A549 treated with GW870086 at 1 μM for 4 hours (cell line): ENCODE measurements around the gene PSMD2. TPM values are rescaled to one million over a fixed set of nuclear protein-coding genes. Genes with fewer than 3 reads are reported as not detected.

Experiments
- total RNA-seq: library from RNA; stranded (reverse); fragments of 200-300 nt; extraction: Qiagen RNA extraction; gene quantifications from 5 replicates; pipeline ENCODE4 v1.2.3, GENCODE V29; 2022; ENCODE audit warnings: low read depth

PSMD2 gene
- total RNA-seq: 281 to 370 TPM (median 301 TPM) in 5 replicates

GRCh38 chr3:184298759-184299487 is at the start of gene PSMD2:
Gene PSMD2, plus strand, starts transcription at chr3:184299241. Its CDS starts 26 bp downstream, at chr3:184299267.

GRCh38 chr3:184249412-184250166 is 49.5 kb upstream of the PSMD2 start, which contains the start of gene EEF1AKMT4:
Gene EEF1AKMT4, plus strand, starts transcription at chr3:184249672. Its CDS starts 23 bp downstream, at chr3:184249695.

GRCh38 chr3:184261270-184261853 is 37.7 kb upstream of the PSMD2 start, which contains the start of gene CAMK2N2:
Gene CAMK2N2, minus strand, starts transcription at chr3:184261553. Its CDS starts 268 bp downstream, at chr3:184261285.

GRCh38 chr3:184275961-184276910 is 22.8 kb upstream of the PSMD2 start, which contains the start of gene ECE2:
Gene ECE2, plus strand, starts transcription at chr3:184276022. Its CDS starts 132 bp downstream, at chr3:184276154.

GRCh38 chr3:184314363-184314699 is 15.3 kb downstream of the PSMD2 start, which contains the start of gene EIF4G1:
Gene EIF4G1, plus strand, starts transcription at chr3:184314606. Its CDS starts 1,191 bp downstream, at chr3:184315797.

GRCh38 chr3:184337399-184337714 is 38.3 kb downstream of the PSMD2 start, which contains the start of gene FAM131A:
Gene FAM131A, plus strand, starts transcription at chr3:184337600. Its CDS starts 31 bp downstream, at chr3:184337631.

Other genes with a start within 250 kb of the PSMD2 start
- not detected in 5 replicates for gene HTR3C, start 246.2 kb upstream of the PSMD2 start, total RNA-seq
- gene HTR3E, start 202.2 kb upstream of the PSMD2 start, total RNA-seq: not detected in 5 replicates
- 25.0 to 31.4 TPM (median 27.9 TPM) in 5 replicates for gene EIF2B5, start 163.9 kb upstream of the PSMD2 start, total RNA-seq
- 17.8 to 25.7 TPM (median 24.7 TPM) in 5 replicates for gene DVL3, start 143.9 kb upstream of the PSMD2 start, total RNA-seq
- 286 to 311 TPM (median 306 TPM) in 5 replicates for gene AP2M1, start 124.4 kb upstream of the PSMD2 start, total RNA-seq
- gene ABCF3, start 113.0 kb upstream of the PSMD2 start, total RNA-seq: 29.7 to 34.8 TPM (median 32.7 TPM) in 5 replicates
- gene VWA5B2, start 69.7 kb upstream of the PSMD2 start, total RNA-seq: 0.33 to 0.62 TPM (median 0.52 TPM) in 5 replicates
- gene ALG3, start 50.3 kb upstream of the PSMD2 start, total RNA-seq: 61.0 to 74.5 TPM (median 68.7 TPM) in 5 replicates
- 8.7 to 13.2 TPM (median 12.4 TPM) in 5 replicates for gene EEF1AKMT4, start 49.6 kb upstream of the PSMD2 start, total RNA-seq
- 0.80 to 1.7 TPM (median 1.4 TPM) in 5 replicates for gene CAMK2N2, start 37.7 kb upstream of the PSMD2 start, total RNA-seq
- gene ECE2, start 23.2 kb upstream of the PSMD2 start, total RNA-seq: not detected in 5 replicates
- 254 to 267 TPM (median 261 TPM) in 5 replicates for gene EIF4G1, start 15.4 kb downstream of the PSMD2 start, total RNA-seq
- gene FAM131A, start 38.4 kb downstream of the PSMD2 start, total RNA-seq: 9.1 to 12.0 TPM (median 11.5 TPM) in 5 replicates
- 4.8 to 6.6 TPM (median 5.9 TPM) in 5 replicates for gene CLCN2, start 62.4 kb downstream of the PSMD2 start, total RNA-seq
- 72.1 to 81.2 TPM (median 75.1 TPM) in 5 replicates for gene POLR2H, start 62.5 kb downstream of the PSMD2 start, total RNA-seq
- gene THPO, start 79.0 kb downstream of the PSMD2 start, total RNA-seq: 0.07 TPM in 1 of 5 replicates, not detected in the others
- gene CHRD, start 80.8 kb downstream of the PSMD2 start, total RNA-seq: 0.20 to 0.65 TPM (median 0.34 TPM) in 5 replicates